Measurements from ENCODE around the gene CRYGB. TPM values are rescaled to one million over a fixed set of nuclear protein-coding genes. Genes with fewer than 3 reads are reported as not detected.
A peak's percentile ranks its signal among the peaks of the same experiment; 100 is the strongest.

Gene CRYGB
- total RNA-seq, 1 experiment from 2014 or later = not detected

GRCh38 chr2:208098267-208098666, 47.7 kb downstream of the CRYGB start:
- Mint-ChIP-seq H3K4me1 (ENCODE audit: insufficient read depth, unreplicated experiment) (peaks cover 4% of the 10 kb centered on the region), H3K9me3 (ENCODE audit: unreplicated experiment) (no peaks in the 10 kb centered on the region), H3K36me3 (ENCODE audit: insufficient read depth, unreplicated experiment) (peaks cover 6% of the 10 kb centered on the region), H3K27ac (ENCODE audit: low read depth, unreplicated experiment) (no peak overlapping the region), H3K27me3 (ENCODE audit: insufficient read depth, unreplicated experiment) (no peaks in the 10 kb centered on the region), H3K4me3 (ENCODE audit: unreplicated experiment) (no peak overlapping the region)
- TF ChIP-seq CTCF (IDR thresholded peaks at IDR 0.05; ENCODE audit: unreplicated experiment) = no peak
- CTCF ChIA-PET = interaction anchor here (0.6 to 1.0 kb wide), 2 partner anchors 158 to 329 kb away, joined by 3 read pairs; partner anchors contain the start of gene FZD5
- intact Hi-C loops (cut with micrococcal nuclease) = no loop called here
- POLR2A ChIA-PET = interaction anchor here (0.8 kb wide), 1 partner anchor 75 kb away, joined by 4 read pairs; no protein-coding TSS in a partner anchor
- DNase-seq (ENCODE audit: unreplicated experiment) = no peak
- no TSS peak for BruUV-seq (replicated peaks)

- Mint-ChIP-seq H3K27ac (ENCODE audit: low read depth, unreplicated experiment) (no peak overlapping the region), H3K4me3 (ENCODE audit: unreplicated experiment) (no peak overlapping the region), H3K4me1 (ENCODE audit: insufficient read depth, unreplicated experiment) (peaks cover 4% of the 10 kb centered on the region), H3K36me3 (ENCODE audit: insufficient read depth, unreplicated experiment) (peaks cover 6% of the 10 kb centered on the region), H3K27me3 (ENCODE audit: insufficient read depth, unreplicated experiment) (no peaks in the 10 kb centered on the region), H3K9me3 (ENCODE audit: unreplicated experiment) (no peaks in the 10 kb centered on the region)
- DNase-seq (ENCODE audit: unreplicated experiment) = peak; percentile 34
- BruUV-seq (replicated peaks) = no TSS peak
- ChIA-PET POLR2A (no interaction called here), CTCF (interaction anchor here (1.0 kb wide), 1 partner anchor 158 kb away, joined by 3 read pairs; no protein-coding TSS in a partner anchor)
- no peak for TF ChIP-seq CTCF (IDR thresholded peaks at IDR 0.05; ENCODE audit: unreplicated experiment)
- intact Hi-C loops (cut with micrococcal nuclease) = no loop called here
These were observed 48.2 kb downstream of the CRYGB start for GRCh38 chr2:208097801-208098200.

- no peak overlapping the region for H3K27ac Mint-ChIP-seq (ENCODE audit: low read depth, unreplicated experiment)
- H3K36me3 Mint-ChIP-seq (ENCODE audit: insufficient read depth, unreplicated experiment) = peaks cover 6% of the 10 kb centered on the region
- peak; percentile 18 for DNase-seq (ENCODE audit: unreplicated experiment)
- peaks cover 5% of the 10 kb centered on the region for H3K27me3 Mint-ChIP-seq (ENCODE audit: insufficient read depth, unreplicated experiment)
- no TSS peak for BruUV-seq (replicated peaks)
- POLR2A ChIA-PET = no interaction called here
- no peak overlapping the region for H3K4me3 Mint-ChIP-seq (ENCODE audit: unreplicated experiment)
- H3K9me3 Mint-ChIP-seq (ENCODE audit: unreplicated experiment) = no peaks in the 10 kb centered on the region
- TF ChIP-seq CTCF (IDR thresholded peaks at IDR 0.05; ENCODE audit: unreplicated experiment) = no peak
- CTCF ChIA-PET = no interaction called here
- intact Hi-C loops (cut with micrococcal nuclease) = no loop called here
- peaks cover 4% of the 10 kb centered on the region for H3K4me1 Mint-ChIP-seq (ENCODE audit: insufficient read depth, unreplicated experiment)
These were observed 48.6 kb downstream of the CRYGB start for GRCh38 chr2:208097313-208097712.

GRCh38 chr2:208096080-208096479, 49.9 kb downstream of the CRYGB start:
- POLR2A ChIA-PET = interaction anchor here (0.7 kb wide), 1 partner anchor 326 kb away, joined by 3 read pairs; no protein-coding TSS in a partner anchor
- Mint-ChIP-seq H3K27ac (ENCODE audit: low read depth, unreplicated experiment) (no peak overlapping the region), H3K9me3 (ENCODE audit: unreplicated experiment) (no peaks in the 10 kb centered on the region), H3K4me3 (ENCODE audit: unreplicated experiment) (no peak overlapping the region), H3K4me1 (ENCODE audit: insufficient read depth, unreplicated experiment) (no peaks in the 10 kb centered on the region), H3K27me3 (ENCODE audit: insufficient read depth, unreplicated experiment) (peaks cover 9% of the 10 kb centered on the region), H3K36me3 (ENCODE audit: insufficient read depth, unreplicated experiment) (peaks cover 6% of the 10 kb centered on the region)
- intact Hi-C loops (cut with micrococcal nuclease) = no loop called here
- BruUV-seq (replicated peaks) = no TSS peak
- DNase-seq (ENCODE audit: unreplicated experiment) = no peak
- TF ChIP-seq CTCF (IDR thresholded peaks at IDR 0.05; ENCODE audit: unreplicated experiment) = no peak
- CTCF ChIA-PET = interaction anchor here (0.9 kb wide), 1 partner anchor 55 kb away, joined by 3 read pairs; no protein-coding TSS in a partner anchor

Measured in MCF 10A (cell line).